Measurements from ENCODE around the gene A3GALT2. TPM values are rescaled to one million over a fixed set of nuclear protein-coding genes. Genes with fewer than 3 reads are reported as not detected.
"Not testable (repeated sequence)": the region's sequence is repeated elsewhere in the genome, so short reads cannot be mapped to it uniquely, and the experiment has no call there.

The A3GALT2 gene
- total and polyA plus RNA-seq, 5 donors = not detected

DNA sequence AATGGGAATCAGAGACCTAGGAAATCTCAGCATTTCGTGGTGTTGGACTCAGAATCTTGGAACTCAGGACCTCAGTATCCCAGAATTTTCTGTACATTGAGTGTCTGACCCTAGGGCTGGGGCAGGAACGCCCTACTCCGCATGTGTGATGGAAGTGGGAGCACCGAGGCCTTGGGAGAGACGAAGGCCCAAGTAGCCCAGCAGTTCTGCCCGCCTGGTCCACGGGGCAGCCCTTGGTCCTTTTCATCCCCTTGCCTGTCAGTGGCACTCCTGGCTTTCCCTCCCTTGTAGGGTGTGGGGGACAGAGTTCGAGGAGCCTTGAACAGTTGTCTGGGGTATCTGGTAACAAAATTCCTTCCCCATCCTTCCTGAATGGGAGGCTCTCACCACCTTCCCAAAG, 10.2 kb downstream of the A3GALT2 start:
- intact Hi-C loops (cut with DNase I) = no loop called here
- no peak overlapping the region for H3K4me3 ChIP-seq (ENCODE audit: low read length)
- peaks cover 4% of the 10 kb centered on the region for H3K4me1 ChIP-seq (ENCODE audit: control insufficient read depth, insufficient read depth, low read length)
- ATAC-seq (no peak), DNase-seq (no peak)
- no peaks in the 10 kb centered on the region for H3K9me3 ChIP-seq (ENCODE audit: control insufficient read depth, low read length)
- H3K27me3 ChIP-seq (ENCODE audit: control insufficient read depth, insufficient read depth) = no peaks in the 10 kb centered on the region
- WGBS = 93% methylated on average over 8 of the region's 8 CpGs
- no peak overlapping the region for H3K27ac ChIP-seq (ENCODE audit: low read length)

DNA sequence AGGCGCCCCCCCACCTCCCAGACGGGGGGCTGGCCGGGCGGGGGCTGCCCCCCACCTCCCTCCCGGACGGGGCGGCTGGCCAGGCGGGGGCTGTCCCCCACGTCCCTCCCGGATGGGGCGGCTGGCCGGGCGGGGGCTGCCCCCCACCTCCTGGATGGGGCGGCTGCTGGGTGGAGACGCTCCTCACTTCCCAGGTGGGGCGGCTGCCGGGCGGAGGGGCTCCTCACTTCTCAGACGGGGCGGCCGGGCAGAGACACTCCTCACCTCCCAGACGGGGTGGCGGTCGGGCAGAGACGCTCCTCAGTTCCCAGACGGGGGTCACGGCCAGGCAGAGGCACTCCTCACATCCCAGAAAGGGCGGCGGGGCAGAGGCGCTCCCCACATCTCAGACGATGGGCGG, 11.5 kb downstream of the A3GALT2 start:
- ATAC-seq; intact Hi-C loops (cut with DNase I): not testable (repeated sequence)

DNA sequence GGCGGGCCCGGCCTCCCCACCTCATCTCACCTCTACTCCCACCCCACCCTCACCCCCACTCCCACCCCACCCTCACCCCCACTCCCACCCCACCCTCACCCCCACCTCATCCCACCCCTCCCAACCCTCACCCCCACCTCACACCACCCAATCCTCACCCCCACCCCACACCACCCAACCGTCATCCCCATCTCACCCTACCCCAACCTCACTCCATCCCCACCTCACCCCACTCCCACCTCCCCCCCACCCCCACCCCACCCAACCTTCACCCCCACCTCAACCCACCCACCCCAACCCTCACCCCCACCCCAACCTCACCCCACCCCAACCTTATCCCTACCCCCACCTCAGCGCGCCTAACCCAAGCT, 13.4 kb downstream of the A3GALT2 start:
- ATAC-seq (no peak), DNase-seq (no peak)
- intact Hi-C loops (cut with DNase I) = no loop called here
- Histone ChIP-seq H3K27me3 (ENCODE audit: control insufficient read depth, insufficient read depth) (no peaks in the 10 kb centered on the region), H3K9me3 (ENCODE audit: control insufficient read depth, low read length) (no peaks in the 10 kb centered on the region), H3K27ac (ENCODE audit: low read length) (no peak overlapping the region), H3K4me1 (ENCODE audit: control insufficient read depth, insufficient read depth, low read length) (peaks cover 4% of the 10 kb centered on the region), H3K4me3 (ENCODE audit: low read length) (no peak overlapping the region)
- 74% methylated on average over 5 of the region's 5 CpGs for WGBS

More for the DNA sequence above, 11.5 kb downstream of the A3GALT2 start:
- H3K9me3 ChIP-seq (ENCODE audit: control insufficient read depth, low read length); H3K4me1 ChIP-seq (ENCODE audit: control insufficient read depth, insufficient read depth, low read length); H3K4me3 ChIP-seq (ENCODE audit: low read length); H3K27me3 ChIP-seq (ENCODE audit: control insufficient read depth, insufficient read depth); H3K27ac ChIP-seq (ENCODE audit: low read length): not testable (repeated sequence)
- WGBS = 95% methylated on average over 32 of the region's 32 CpGs
- DNase-seq = peak in 1 of 3 donors; percentile 69

DNA sequence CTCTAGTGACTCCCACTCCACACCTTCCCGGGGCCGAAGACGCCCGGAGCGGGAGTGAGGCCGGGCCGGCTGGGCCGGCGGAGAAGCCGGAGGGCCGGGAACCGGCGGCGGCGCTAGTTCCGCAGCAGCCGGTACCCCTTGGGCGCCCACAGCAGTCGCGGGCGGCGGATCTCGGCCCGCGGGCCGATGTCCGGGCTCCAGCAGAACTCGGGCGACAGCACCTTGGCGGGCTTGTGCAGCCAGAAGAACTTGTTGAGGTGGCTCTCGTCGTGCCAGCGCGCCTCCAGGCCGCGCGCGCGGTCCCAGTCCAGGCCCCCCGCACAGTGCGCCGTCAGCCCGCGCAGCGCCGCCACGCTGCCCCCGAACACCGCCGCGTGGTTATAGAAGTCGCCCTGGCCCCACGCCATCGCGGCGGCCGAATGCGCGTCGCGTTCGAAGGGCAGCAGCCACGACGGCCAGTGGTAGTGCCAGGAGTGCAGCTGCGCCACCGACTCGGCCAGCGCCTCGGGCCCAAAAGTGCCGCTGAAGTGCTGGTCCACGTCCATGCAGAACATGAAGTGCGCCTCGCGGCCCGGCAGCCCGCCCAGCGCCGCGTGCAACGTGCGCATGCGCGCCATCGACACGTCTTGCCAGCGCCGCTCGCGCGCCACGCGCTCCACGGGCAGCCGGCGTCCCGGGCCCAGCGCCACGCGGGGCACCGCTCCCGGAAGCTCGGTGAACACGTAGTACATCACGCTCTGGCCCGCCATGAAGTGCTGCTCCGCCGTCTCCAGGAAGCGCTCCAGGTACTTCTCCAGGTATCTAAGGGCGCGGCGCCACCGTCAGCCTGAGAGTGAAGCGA, 14.0 kb downstream of the A3GALT2 start:
- no peaks in the 10 kb centered on the region for H3K9me3 ChIP-seq (ENCODE audit: control insufficient read depth, low read length)
- H3K4me3 ChIP-seq (ENCODE audit: low read length) = peak overlapping the region; percentile 8
- H3K4me1 ChIP-seq (ENCODE audit: control insufficient read depth, insufficient read depth, low read length) = peaks cover 4% of the 10 kb centered on the region
- no peaks in the 10 kb centered on the region for H3K27me3 ChIP-seq (ENCODE audit: control insufficient read depth, insufficient read depth)
- ATAC-seq = peak; percentile 44 to 56
- WGBS = 13% methylated on average over 113 of the region's 113 CpGs
- peak; percentile 54 to 82 (median 79) for DNase-seq
- H3K27ac ChIP-seq (ENCODE audit: low read length) = no peak overlapping the region
- intact Hi-C loops (cut with DNase I) = no loop called here

DNA sequence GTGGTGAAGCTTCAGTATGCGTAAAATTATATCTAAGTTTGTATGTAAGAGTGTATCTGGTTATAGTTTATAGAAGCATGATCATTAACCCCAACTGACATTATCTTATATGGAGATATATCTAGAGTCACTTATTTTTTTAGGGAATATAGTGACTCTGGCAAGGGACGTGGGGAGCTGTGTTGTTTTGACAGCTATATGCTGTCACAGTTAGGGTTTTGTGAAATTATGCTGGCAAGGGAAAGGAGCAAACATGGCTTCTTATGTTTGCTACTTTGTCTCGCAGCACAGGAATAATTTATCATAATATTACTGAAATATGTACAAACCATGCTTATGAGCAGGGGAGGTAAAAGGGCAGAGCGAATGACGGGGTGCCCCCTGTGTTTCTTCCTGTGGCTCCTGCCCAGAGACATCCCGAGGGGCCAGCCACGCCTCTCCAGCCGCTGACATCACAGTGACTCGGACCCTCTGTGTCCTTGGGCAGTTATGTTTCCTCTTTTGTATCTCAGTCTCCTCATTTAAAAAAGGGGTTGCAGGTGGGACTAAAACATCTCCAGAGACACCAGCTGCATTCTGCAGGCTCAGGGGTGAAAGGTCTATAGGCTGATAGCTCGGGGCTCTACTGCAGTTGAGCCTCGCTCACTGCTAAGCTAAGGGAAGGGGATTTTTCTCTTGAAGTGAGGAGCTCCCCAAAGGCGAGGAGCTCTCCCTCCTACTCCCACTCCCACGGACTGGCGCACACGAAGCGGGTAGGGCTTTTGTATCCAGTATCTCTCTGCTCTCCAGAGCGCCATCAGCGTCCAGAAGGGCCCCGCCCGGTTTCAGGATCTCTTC, 14.9 kb downstream of the A3GALT2 start:
- Histone ChIP-seq H3K27ac (ENCODE audit: low read length) (no peak overlapping the region), H3K4me3 (ENCODE audit: low read length) (peak overlapping the region; percentile 8), H3K9me3 (ENCODE audit: control insufficient read depth, low read length) (no peaks in the 10 kb centered on the region), H3K27me3 (ENCODE audit: control insufficient read depth, insufficient read depth) (no peaks in the 10 kb centered on the region), H3K4me1 (ENCODE audit: control insufficient read depth, insufficient read depth, low read length) (peaks cover 4% of the 10 kb centered on the region)
- intact Hi-C loops (cut with DNase I) = no loop called here
- DNase-seq (no peak), ATAC-seq (no peak)
- 61% methylated on average over 20 of the region's 20 CpGs for WGBS

DNA sequence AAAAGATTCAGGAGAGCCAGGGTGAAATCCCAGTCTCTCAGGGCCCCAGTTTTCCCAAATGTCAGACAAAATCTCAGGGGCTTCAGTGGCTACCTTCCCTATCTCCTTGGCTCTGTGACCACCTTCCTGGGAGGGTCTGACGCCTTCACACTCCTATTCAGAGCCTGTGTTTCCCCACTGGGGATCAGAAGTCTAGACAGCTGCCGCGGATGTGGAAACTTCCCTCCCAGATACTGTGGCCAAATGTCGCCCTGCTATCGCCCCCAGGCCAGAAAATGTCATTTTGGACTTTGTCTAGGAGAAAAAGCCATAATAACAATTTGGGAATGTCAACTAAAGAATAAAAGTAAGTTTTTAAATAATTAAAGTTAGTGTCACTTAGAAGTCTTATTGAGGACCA, 15.9 kb downstream of the A3GALT2 start:
- intact Hi-C loops (cut with DNase I) = no loop called here
- no peak overlapping the region for H3K4me3 ChIP-seq (ENCODE audit: low read length)
- H3K27ac ChIP-seq (ENCODE audit: low read length) = no peak overlapping the region
- peaks cover 6% of the 10 kb centered on the region for H3K4me1 ChIP-seq (ENCODE audit: control insufficient read depth, insufficient read depth, low read length)
- H3K27me3 ChIP-seq (ENCODE audit: control insufficient read depth, insufficient read depth) = no peaks in the 10 kb centered on the region
- no peaks in the 10 kb centered on the region for H3K9me3 ChIP-seq (ENCODE audit: control insufficient read depth, low read length)
- WGBS = 73% methylated on average over 5 of the region's 5 CpGs
- no peak for DNase-seq
- peak in 1 of 2 donors; percentile 27 for ATAC-seq

DNA sequence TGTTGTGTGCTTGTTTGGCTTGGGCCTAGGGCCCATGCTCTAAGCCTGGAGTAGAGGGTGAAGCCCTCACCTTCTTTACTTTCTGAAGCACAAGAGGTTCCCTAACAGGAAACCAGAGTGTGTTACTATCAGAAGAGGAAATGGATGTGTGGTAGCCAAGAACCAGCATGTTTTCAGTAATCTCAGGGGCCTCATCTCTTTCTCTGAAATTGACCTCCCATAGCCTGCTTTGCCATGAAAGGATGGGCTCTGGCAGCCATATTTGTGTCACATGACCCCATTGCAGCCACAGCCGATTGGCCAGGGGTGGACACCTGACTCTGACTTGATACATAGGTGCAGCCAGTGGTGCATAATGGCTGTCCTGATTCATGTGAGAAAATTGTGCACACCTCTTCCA, 18.6 kb downstream of the A3GALT2 start:
- H3K9me3 ChIP-seq (ENCODE audit: control insufficient read depth, low read length) = no peaks in the 10 kb centered on the region
- peaks cover 8% of the 10 kb centered on the region for H3K4me1 ChIP-seq (ENCODE audit: control insufficient read depth, insufficient read depth, low read length)
- DNase-seq = peak in 1 of 3 donors; percentile 47
- no peak overlapping the region for H3K4me3 ChIP-seq (ENCODE audit: low read length)
- no peak for ATAC-seq
- H3K27me3 ChIP-seq (ENCODE audit: control insufficient read depth, insufficient read depth) = no peaks in the 10 kb centered on the region
- intact Hi-C loops (cut with DNase I) = no loop called here
- 88% methylated on average over 1 of the region's 1 CpG for WGBS
- H3K27ac ChIP-seq (ENCODE audit: low read length) = no peak overlapping the region

DNA sequence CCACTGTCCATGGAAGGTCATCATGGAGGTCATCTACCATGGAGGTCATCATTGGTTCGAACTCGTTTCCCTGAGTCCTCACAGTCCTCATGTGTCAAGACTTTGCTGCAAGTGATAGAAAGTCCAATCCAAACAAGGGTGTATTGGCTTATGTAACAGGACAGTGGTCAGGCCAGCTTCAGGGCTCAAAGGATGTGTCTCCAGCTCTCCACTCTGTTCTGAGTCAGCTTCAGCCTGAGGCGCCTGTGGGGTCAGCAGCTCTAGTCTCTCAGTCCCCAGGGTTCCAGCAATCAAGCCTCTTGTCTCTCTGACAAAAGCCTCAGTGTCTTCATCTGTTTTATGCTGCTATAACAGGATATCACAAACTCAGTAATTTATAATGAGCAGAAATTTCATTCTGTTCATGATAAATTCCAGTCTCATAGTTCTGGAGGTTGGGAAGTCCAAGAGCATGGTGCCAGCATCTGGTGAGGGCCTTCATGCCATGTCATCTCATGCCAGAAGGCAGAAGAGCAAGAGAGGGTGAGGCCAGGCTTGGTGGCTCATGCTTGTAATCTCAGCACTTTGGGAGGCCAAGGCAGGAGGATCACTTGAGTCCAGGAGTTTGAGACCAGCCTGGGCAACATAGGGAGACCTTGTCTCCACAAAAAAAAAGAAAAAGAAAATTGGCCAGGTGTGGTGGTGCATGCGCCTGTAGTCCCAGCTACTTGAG, 19.5 kb downstream of the A3GALT2 start:
- DNase-seq = peak in 1 of 3 donors; percentile 44
- Histone ChIP-seq H3K27ac (ENCODE audit: low read length) (no peak overlapping the region), H3K27me3 (ENCODE audit: control insufficient read depth, insufficient read depth) (no peaks in the 10 kb centered on the region), H3K4me3 (ENCODE audit: low read length) (no peak overlapping the region), H3K9me3 (ENCODE audit: control insufficient read depth, low read length) (no peaks in the 10 kb centered on the region), H3K4me1 (ENCODE audit: control insufficient read depth, insufficient read depth, low read length) (peaks cover 5% of the 10 kb centered on the region)
- intact Hi-C loops (cut with DNase I) = no loop called here
- peak; percentile 45 to 46 for ATAC-seq
- WGBS = 62% methylated on average over 4 of the region's 4 CpGs

DNA sequence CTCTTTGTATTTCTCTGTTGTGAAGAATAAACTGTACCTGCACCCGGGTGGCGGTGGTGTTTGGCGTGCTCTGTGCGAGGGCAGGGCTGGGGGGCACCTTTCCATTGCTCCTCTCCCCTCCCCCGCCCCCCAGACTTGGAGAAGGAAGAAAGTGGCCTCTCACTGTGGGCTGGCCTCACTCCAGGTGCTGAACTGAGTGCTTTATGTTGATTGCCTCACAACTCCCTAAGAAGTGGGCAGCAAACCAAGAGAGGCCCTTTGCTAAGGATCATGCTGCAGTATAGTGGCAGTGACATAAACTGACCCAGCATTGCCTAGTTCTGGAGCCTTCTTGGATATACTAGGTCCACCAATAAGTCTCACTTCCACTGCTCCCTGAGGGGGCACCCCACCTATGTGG, 20.2 kb downstream of the A3GALT2 start:
- H3K27ac ChIP-seq (ENCODE audit: low read length) = no peak overlapping the region
- H3K4me3 ChIP-seq (ENCODE audit: low read length) = no peak overlapping the region
- no peaks in the 10 kb centered on the region for H3K27me3 ChIP-seq (ENCODE audit: control insufficient read depth, insufficient read depth)
- DNase-seq = peak; percentile 78 to 85 (median 79)
- 71% methylated on average over 5 of the region's 5 CpGs for WGBS
- no peaks in the 10 kb centered on the region for H3K9me3 ChIP-seq (ENCODE audit: control insufficient read depth, low read length)
- H3K4me1 ChIP-seq (ENCODE audit: control insufficient read depth, insufficient read depth, low read length) = peaks cover 5% of the 10 kb centered on the region
- peak; percentile 31 to 43 for ATAC-seq
- intact Hi-C loops (cut with DNase I) = no loop called here

DNA sequence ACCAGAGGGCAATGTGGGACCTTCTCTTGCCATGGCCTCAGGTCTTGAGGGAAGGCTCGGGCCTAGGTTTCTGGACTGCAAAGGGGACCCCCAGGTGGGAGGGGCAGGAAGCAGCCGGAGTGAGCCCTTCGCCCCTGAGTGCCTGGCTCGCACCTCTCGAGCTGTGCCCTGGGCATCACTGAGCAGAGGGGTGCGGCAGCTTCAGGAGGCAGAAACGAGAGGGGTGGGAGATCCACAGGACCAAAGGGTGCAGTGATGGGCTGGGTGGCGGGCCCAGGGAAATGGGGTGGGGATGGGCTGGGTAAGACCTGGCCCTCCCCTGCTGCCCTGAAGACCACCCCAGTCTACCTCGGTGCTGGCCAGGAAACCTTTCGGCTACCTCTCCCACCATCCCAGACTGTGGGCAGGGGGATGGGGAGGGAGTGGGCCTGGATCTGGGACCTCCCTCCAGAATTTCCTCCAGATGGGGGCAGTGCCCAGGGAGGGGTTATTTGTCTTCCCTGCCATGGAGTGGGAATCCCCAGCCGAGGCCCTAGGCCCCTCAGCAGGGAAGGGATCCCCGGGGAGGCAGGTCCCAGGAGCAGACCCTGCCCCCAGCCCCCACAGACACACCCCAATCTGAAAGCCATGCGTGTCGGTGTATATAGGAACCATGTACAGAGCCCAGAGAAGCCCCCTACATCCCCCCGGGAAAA, 21.3 kb downstream of the A3GALT2 start:
- Histone ChIP-seq H3K4me1 (ENCODE audit: control insufficient read depth, insufficient read depth, low read length) (peaks cover 5% of the 10 kb centered on the region), H3K27ac (ENCODE audit: low read length) (no peak overlapping the region), H3K4me3 (ENCODE audit: low read length) (no peak overlapping the region), H3K27me3 (ENCODE audit: control insufficient read depth, insufficient read depth) (no peaks in the 10 kb centered on the region), H3K9me3 (ENCODE audit: control insufficient read depth, low read length) (no peaks in the 10 kb centered on the region)
- ATAC-seq (no peak), DNase-seq (peak in 1 of 3 donors; percentile 48)
- WGBS = 88% methylated on average over 15 of the region's 15 CpGs
- intact Hi-C loops (cut with DNase I) = loop anchor here (5.0 to 10.0 kb wide), 4 partner anchors 68 to 315 kb away; no protein-coding TSS in a partner anchor
